Stimulated activated CD8-positive, alpha-beta memory T cell treated with anti-CD3 and anti-CD28 coated beads, Interleukin-4, amount 100 ng/mL, for 48 hours (primary cell): ENCODE data around the gene VPS35.
"Not testable (repeated sequence)": the region's sequence is repeated elsewhere in the genome, so short reads cannot be mapped to it uniquely, and the experiment has no call there.

ENCODE experiments used
- DNase-seq: peaks from one replicate; pipeline ENCODE4 v3.0.0-alpha.2; 2020

VPS35 gene

GRCh38 chr16:46650254-46650623 lies 38.7 kb downstream of the VPS35 start:
- DNase-seq, result no peak

- DNase-seq, result no peak
These were observed 39.3 kb downstream of the VPS35 start for GRCh38 chr16:46649588-46650253.

GRCh38 chr16:46648656-46649055 lies 40.3 kb downstream of the VPS35 start:
- DNase-seq, result no peak

- no peak for DNase-seq
These were observed 49.7 kb downstream of the VPS35 start for GRCh38 chr16:46638947-46639925.

- no peak for DNase-seq
These were observed 55.9 kb downstream of the VPS35 start for GRCh38 chr16:46632778-46633733.

GRCh38 chr16:46629331-46630219 lies 59.4 kb downstream of the VPS35 start:
- DNase-seq, result no peak

- DNase-seq, result no peak
These were observed 61.2 kb downstream of the VPS35 start for GRCh38 chr16:46627746-46628145.

- DNase-seq, result not testable (repeated sequence)
These were observed 62.3 kb downstream of the VPS35 start for GRCh38 chr16:46626681-46627080.

GRCh38 chr16:46624862-46625261 lies 64.1 kb downstream of the VPS35 start:
- not testable (repeated sequence) for DNase-seq

- not testable (repeated sequence) for DNase-seq
These were observed 65.3 kb downstream of the VPS35 start for GRCh38 chr16:46623707-46624106.

- not testable (repeated sequence) for DNase-seq
These were observed 65.7 kb downstream of the VPS35 start for GRCh38 chr16:46623246-46623645.

- no peak for DNase-seq
These were observed 66.9 kb downstream of the VPS35 start for GRCh38 chr16:46621934-46622676.

GRCh38 chr16:46621006-46621933 lies 67.7 kb downstream of the VPS35 start, which contains the start of gene SHCBP1:
Gene SHCBP1 (minus strand): TSS chr16:46621379. CDS start chr16:46621359, 20 bp downstream.
- DNase-seq, result peak; percentile 88

GRCh38 chr16:46620266-46621005 lies 68.5 kb downstream of the VPS35 start:
- DNase-seq, result peak; percentile 28

GRCh38 chr16:46618516-46618915 lies 70.5 kb downstream of the VPS35 start:
- no peak for DNase-seq

GRCh38 chr16:46614006-46614405 lies 75.0 kb downstream of the VPS35 start:
- DNase-seq, result no peak

- no peak for DNase-seq
These were observed 75.6 kb downstream of the VPS35 start for GRCh38 chr16:46613352-46613751.

- no peak for DNase-seq
These were observed 76.9 kb downstream of the VPS35 start for GRCh38 chr16:46612121-46612520.

- DNase-seq, result no peak
These were observed 81.4 kb downstream of the VPS35 start for GRCh38 chr16:46607529-46607928.
